Measurements from ENCODE around the gene TTC5. TPM values are rescaled to one million over a fixed set of nuclear protein-coding genes. Genes with fewer than 3 reads are reported as not detected.

The TTC5 gene
- total RNA-seq, 1 experiment from 2014 or later, result 20.6 TPM

GRCh38 chr14:20350860-20351259 is 45.1 kb upstream of the TTC5 start:
- no peaks in the 10 kb centered on the region for H3K4me1 Mint-ChIP-seq
- Histone ChIP-seq H3K27ac (ENCODE audit: insufficient read length, low read depth, low read length) (no peak overlapping the region), H3K14ac (ENCODE audit: insufficient read depth, low read length) (no peak overlapping the region), H3K79me1 (ENCODE audit: insufficient read depth, low read depth, low read length, poor library complexity, severe bottlenecking) (no peaks in the 10 kb centered on the region), H4K91ac (ENCODE audit: insufficient read length, low read depth, low read length) (no peak overlapping the region), H2BK120ac (ENCODE audit: low read depth, low read length, poor library complexity, severe bottlenecking) (no peak overlapping the region), H3K18ac (ENCODE audit: insufficient read length, low read depth, low read length) (no peak overlapping the region), H3K23me2 (ENCODE audit: insufficient read length, low read depth, low read length, poor library complexity, severe bottlenecking) (no peaks in the 10 kb centered on the region), H2BK5ac (ENCODE audit: insufficient read length, low read length) (no peak overlapping the region), H3K4me2 (ENCODE audit: insufficient read depth, insufficient read length, low read length) (no peak overlapping the region), H3T11ph (ENCODE audit: low read length) (no peak overlapping the region), H2AFZ (ENCODE audit: low read length) (no peak overlapping the region), H3K23ac (ENCODE audit: insufficient read length, low read depth, low read length) (no peak overlapping the region), H4K5ac (ENCODE audit: insufficient read length, low read depth, low read length) (no peak overlapping the region), H2AK5ac (ENCODE audit: insufficient read length, low read length) (no peak overlapping the region), H3K9me3 (ENCODE audit: control insufficient read depth, low read depth, low read length) (no peaks in the 10 kb centered on the region), H3K4me1 (ENCODE audit: insufficient read depth, low read length) (no peaks in the 10 kb centered on the region), H2BK20ac (ENCODE audit: low read depth, low read length, poor library complexity, severe bottlenecking) (no peak overlapping the region), H2BK12ac (ENCODE audit: insufficient read length, low read depth, low read length) (no peak overlapping the region), H2BK15ac (ENCODE audit: low read depth, low read length) (no peak overlapping the region), H3K56ac (ENCODE audit: insufficient read length, low read depth, low read length) (no peak overlapping the region), H4K8ac (replicated peaks; ENCODE audit: insufficient read length, low read depth, low read length) (no peak overlapping the region), H3K9ac (ENCODE audit: extremely low read depth, insufficient read length, low read length) (no peak overlapping the region), H4K20me1 (ENCODE audit: control insufficient read depth, insufficient read depth, insufficient read length) (no peaks in the 10 kb centered on the region), H3K27me3 (ENCODE audit: insufficient read depth, low read length) (no peaks in the 10 kb centered on the region), H3K79me2 (ENCODE audit: insufficient read depth, low read length) (no peaks in the 10 kb centered on the region), H3K4ac (ENCODE audit: low read depth, low read length) (no peak overlapping the region)
- no peak for DNase-seq
- TF ChIP-seq CTCF (conservative IDR thresholded peaks at IDR 0.05), result no peak; the same call in 2 of the 3 replicates
- H3K36me3 Mint-ChIP-seq (ENCODE audit: insufficient read depth in 1 of 3, low read depth in 3 of 3), result peaks cover 53 to 88% (median 82%) of the 10 kb centered on the region in 3 experiments
- no peak overlapping the region for H3K27ac Mint-ChIP-seq
- no peak overlapping the region for H3K4me3 Mint-ChIP-seq
- H3K27me3 Mint-ChIP-seq (ENCODE audit: low read depth), result no peaks in the 10 kb centered on the region
- H3K9me3 Mint-ChIP-seq, result no peaks in the 10 kb centered on the region

All from H9 (cell line).